NCI-H446 (cell line): ENCODE results near the gene HOOK2.
"Not testable (repeated sequence)": the region's sequence is repeated elsewhere in the genome, so short reads cannot be mapped to it uniquely, and the experiment has no call there.

Source experiments
- DNase-seq, 2 experiments: peaks; one replicate each; lab custom pipeline; 2025; lab: John Stamatoyannopoulos, UW

The HOOK2 gene

DNA sequence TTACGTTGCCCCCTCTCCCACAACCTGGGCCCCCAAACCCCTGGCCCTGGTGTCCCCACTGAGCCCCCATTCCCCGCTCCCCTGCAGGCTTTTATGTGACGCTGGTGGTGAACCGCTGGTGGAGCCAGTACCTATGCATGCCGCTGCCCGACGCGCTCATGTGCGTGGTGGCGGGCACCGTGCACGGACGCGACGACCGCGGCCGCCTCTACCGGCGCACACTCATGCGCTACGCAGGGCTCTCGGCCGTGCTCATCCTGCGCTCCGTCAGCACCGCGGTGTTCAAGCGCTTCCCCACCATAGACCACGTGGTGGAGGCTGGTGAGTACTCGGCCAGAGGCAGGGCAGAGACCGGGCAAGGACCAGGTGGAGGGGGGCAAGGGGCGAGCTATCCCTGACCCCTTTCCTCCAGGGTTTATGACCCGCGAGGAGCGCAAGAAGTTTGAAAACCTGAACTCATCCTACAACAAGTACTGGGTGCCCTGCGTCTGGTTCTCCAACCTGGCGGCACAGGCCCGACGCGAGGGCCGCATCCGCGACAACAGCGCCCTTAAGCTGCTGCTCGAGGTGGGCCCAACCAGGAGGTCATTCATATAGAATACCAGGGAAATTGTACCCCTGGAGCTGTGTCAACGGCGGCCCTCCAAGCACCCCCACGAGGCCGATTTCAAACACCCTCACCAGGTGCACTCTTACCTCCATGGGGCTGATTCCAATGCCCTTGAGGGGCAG lies 20.7 kb downstream of the HOOK2 start:
- no peak for DNase-seq

DNA sequence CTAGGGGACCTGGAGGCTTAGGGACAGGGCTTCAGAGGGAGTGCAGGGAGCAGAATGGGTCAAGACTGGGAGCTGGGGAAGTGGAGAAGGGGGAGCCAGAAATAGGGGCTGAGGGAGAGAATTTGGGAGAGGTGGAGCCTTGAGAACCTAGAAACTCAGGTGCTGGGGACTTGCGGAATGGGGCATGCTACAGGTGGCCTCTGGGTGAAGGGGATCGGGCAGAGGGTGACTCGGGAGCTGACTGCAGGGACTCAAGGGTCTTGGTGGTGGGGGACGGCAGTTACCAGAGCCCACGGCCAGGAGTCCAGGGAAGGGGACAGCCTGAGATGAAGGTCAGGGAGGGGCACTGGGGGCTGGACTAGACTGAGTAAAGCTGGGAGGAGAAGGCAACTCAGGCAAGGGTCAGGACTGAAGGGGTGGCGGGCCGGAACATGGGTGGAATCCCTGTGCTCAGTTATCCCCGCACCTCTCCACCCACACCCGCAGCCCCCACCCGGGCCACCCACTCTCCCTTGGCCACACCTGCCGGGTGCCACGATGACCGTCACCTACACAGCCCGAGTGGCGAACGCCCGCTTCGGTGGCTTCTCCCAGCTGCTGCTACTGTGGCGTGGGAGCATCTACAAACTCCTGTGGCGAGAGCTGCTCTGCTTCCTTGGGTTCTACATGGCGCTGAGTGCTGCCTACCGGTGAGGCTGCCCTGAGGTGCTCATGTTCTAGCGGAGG lies 23.1 kb downstream of the HOOK2 start:
- no peak for DNase-seq

DNA sequence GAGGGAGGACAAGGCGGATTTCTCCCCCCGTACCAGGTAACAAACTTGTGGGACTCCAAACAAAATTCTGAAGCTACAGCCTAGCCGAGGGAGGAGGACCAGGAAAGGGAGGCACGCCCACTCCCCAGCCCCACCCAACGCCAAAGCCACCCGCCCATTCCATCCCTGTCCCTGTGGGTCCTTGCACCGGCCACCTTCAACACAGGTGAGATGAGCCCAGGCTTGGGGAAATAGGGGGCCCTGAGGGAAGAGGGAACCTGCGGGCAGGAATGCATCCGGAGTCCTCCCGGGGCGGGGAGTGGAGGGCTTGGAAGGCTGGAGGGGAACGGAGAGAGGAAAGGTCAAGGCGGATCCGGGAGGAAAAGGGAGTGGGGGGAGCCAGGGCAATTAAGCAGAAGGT lies 23.7 kb downstream of the HOOK2 start, which contains the start of gene BEST2:
Gene BEST2, plus strand, starts transcription at position 157 of the 400 bp plus-strand sequence. CDS start 802 bp downstream, outside the sequence.
- DNase-seq, result no peak

DNA sequence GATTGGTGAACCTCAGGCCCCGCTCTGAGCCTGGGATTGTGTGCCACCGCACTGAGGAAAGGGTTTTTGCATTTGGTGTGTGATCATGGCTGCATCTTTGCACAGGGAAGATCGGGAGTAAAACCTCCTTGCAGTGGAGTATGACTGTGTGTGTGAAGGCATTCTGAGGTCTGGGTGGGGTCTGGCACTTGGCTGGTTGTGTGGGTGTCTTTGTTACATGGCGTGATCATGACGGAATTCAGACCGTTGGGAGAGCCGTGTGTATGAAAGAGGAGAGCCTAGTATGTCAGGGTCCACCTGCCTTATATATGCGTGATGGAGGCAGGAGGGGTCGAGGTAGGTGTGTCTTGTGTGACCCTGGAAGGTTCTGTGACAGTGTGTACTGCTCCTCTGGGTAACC lies 24.5 kb downstream of the HOOK2 start:
- no peak for DNase-seq

DNA sequence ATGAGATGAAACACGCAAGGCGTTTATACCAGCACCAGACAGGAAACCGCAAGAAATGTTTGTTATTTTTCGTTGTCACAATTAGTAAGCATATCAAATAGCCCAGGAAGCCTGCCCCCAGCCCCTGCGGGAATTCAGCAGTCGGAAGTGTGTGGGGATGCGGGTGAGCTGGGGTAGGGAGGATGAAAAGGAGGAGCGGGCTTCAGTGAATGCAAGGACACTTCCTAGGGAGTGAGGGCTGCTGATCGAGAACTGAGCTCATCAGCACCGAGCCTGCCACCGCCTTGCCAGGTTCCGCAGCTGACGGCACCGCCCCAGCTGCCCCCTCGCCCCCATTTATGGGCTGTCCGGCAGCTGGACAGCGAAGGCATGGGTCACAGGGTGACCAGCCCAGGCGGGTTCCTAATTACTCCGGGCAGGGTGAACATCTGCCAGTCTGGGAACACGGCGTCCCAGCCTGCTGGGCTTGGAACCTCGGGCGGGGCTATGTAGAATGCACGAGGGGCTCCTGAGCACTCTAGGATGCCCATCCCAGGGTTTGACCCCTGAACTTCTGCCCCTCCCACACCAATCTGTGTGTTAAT lies 25.3 kb downstream of the HOOK2 start:
- DNase-seq, result no peak

DNA sequence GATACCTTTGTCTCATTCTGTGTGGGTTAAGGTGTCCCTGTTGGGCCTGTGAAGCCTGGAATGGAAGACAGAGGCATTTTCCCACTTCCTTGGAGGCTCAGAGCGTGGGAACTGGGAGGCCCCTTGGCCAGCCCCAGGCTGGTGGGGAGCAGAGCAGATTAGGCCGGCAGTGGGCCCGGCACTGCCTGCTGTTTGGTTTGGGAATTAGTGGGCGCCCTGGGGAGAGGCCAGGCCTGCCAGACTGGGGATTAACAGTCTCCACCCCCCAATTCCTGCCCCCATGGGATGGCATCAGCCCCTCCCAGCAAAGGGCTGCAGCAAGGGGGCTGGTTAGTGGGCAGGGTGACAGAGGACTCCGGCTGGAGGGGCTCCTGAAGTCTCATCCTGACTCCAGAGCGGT lies 26.9 kb downstream of the HOOK2 start:
- no peak for DNase-seq

DNA sequence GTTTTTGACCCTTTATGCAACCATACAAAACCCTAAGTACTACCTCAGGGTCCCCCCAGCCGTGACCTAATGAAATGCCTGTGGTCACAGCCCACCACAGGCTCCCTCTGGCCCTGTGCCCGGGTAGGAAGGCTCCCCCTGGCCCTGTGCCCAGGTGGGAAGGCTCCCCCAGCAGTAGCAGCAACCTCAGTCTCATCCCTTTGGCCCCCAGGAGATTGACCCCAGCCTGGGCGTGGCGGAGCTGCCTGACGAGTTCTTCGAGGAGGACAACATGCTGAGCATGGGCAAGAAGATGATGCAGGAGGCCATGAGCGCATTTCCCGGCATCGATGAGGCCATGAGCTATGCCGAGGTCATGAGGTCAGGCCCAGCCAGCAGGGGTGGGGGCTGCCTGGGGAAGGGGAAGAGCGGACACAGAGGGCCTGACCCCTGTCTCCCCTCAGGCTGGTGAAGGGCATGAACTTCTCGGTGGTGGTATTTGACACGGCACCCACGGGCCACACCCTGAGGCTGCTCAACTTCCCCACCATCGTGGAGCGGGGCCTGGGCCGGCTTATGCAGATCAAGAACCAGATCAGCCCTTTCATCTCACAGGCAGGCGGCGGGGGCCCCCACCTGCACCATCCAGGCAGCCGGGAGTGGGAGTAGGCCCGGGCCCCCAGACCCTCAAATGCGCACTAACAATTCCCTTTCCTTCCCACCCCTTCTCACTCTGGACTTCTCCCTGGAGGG lies 30.0 kb downstream of the HOOK2 start:
- DNase-seq, result no peak

DNA sequence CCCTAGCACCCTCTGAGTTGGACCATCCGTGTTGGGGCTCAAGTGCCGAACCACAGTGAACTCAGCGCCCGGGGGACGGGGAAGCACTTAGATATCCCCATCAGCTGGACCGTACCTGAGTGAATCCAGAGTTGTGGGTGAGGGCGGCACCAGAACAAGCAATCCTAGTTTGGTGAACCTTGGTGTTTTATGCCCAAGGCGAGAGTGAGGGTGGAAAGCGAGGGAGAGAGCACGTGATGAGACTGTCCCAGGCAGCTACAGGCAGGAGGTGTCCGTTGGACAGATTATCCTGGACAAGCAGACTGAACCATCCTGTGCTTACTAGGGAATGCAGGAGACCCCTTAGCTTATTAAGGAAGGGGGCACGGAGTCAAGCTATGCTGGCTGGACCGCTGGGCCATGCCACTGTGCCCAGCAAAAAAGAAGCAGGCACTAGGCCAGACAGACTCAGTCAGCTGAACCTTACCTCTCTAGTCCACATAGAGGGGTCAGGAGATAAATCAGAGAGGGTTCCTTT lies 37.5 kb downstream of the HOOK2 start:
- no peak for DNase-seq

DNA sequence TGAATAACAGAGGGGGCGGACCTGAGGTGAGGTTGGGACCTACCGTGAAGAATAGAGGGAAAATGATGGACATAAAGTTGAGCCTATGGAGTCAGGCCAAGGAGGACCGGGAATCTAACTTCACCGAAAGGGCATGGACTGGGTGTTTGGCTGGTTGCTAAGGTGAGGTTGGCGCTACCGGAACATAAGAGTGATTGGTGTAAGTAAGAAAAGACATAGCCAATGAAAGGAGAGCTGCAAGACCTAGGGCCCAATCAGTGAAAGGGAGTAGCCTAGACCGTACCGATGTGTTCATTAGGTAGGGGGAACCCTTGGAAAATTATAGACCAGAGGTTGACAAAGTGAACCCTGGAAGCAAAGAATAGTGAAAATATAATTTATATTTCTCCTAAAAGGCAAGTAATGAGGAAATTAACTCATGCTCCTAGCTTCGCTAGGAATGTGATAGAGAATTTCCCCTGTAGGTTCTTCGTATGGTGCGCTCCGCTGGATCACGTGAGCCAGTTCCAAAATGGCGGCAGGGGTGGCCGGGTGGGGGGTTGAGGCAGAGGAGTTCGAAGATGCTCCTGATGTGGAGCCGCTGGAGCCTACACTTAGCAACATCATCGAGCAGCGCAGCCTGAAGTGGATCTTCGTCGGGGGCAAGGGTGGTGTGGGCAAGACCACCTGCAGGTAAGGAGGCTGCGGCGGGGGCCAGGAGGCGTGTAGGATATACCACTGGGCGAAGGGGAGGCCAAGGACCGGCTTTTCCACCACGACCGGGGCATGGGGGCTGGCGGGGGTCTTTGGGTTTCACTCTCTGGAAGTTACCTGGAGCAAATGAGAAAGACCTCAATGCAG lies 38.1 kb downstream of the HOOK2 start, which contains the start of gene GET3:
Gene GET3, plus strand, starts transcription at position 503 of the 840 bp plus-strand sequence. Its CDS starts 9 bp downstream, at position 512.
- peak; percentile 99 for DNase-seq

DNA sequence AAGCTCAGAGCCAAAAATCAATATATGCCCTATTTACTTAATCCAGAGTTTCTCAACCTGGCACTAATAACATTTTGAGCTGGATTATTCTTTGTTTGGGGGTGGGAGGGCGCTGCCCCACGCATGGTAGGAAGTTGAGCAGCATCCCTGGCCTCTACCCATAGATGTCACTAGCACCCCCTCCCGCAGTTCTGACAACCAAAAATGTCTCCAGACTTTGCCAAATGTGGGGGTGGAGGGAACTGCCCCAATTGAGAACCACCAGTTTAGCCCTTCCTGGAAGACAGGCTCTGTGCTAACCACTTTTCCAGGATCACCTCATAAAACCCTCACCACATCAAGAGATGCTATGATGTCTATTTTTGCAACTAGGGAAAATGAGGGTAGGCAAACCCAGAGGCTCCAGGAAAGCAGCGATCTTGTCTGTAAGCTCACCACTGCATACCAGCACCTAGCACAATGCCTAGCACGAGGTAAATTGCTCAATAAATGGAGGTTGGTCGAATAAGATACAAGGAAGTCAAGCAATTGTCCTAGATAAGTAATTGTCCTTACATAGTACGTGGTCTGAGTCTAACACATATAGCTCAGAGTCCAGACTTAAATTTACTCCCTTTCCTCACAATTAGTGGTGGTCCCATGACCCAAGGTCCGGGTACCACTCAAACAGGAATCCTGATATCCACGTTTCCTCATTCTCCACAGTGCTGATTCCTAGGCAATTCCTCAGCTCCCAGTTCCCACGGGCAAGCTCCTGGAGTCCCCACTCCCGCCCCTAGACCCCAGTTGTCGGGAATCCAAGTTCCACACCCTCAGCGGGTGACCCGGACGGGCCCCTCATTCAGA lies 41.8 kb downstream of the HOOK2 start:
- DNase-seq, result peak in 1 of 2 experiments; percentile 31

DNA sequence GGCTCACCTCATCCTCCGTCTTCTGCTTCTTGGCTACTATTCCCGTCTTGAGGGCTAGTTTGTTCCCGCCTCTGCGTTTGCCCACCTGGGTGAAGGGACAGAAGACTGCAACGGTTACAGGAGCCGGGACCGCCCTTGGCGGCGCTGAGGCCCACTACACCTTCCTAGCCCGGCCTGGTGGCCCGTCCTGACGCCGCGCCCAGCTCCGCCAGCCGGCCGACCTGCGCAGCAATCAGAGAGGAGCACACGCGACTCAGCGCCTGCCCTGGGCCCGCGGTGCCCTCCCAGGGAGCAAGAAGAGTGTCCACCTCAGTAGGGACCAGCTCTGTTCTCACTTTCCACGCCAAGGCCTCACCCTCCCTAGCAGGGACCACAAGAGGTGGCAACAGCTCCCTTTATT lies 44.0 kb downstream of the HOOK2 start:
- DNase-seq, result no peak

DNA sequence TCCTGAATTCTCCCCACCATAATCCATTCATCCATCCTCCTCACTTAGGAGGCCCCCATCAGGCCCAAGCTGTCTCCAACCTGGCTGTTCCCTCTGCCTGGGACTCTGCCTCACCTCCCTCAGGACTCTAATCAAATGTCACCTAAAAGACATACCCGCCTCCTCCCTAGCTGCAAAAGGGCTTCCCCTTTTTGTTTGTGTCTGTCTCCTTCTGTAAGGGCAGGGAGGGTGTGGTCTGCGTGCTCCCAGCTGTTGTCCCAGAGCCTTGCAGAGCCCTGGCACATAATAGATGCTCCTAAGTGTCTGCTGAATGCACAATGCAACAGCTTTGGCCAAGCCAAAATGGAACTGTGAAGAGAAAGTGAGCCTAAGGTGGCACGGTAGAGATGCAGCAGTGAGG lies 45.3 kb downstream of the HOOK2 start:
- DNase-seq, result no peak

DNA sequence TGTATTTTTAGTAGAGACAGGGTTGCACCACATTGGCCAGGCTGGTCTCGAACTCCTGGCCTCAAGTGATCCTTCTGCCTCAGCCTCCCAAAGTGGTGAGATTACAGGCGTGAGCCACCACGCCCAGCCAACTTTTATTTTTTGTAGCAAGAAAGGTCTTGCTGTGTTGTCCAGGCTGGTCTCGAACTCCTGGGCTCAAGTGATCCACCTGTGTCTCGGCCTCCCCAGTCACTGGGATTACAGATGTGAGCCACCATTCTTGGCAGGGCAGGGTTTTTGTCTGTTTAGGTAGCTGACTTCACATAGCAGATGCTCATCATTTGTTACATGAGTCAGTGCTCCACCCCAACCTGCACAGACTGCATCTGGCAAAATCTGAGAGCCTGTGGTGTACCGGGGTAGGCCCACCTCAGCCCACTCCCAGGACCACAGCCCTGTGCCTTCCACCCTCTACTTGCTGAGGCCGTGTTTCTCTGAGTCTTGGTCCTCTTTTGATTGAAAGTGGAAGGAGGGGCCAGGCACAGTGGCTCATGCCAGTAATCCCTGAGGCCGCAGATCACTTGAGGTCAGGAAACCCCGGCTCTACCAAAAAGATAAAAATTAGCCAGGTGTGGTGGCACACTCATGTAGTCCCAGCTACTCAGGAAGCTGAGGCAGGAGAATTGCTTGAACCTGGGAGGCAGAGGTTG lies 47.5 kb downstream of the HOOK2 start:
- no peak for DNase-seq

DNA sequence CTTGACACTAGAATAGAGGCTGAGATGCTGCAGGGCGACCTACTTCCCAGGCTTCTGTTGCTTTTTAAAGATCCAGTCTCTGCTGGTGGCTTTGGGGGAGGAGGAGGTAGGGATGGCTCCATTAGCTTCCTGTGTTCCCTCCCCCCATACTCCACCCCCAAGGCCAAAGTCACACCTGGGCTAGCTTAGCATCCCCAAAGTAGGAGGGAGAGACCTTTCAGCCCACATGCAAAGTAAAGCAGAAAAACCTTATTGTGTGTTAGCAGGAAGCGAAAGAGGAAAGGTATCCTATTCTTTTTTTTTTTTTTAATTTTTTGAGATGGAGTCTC lies 48.4 kb downstream of the HOOK2 start:
- DNase-seq, result no peak

DNA sequence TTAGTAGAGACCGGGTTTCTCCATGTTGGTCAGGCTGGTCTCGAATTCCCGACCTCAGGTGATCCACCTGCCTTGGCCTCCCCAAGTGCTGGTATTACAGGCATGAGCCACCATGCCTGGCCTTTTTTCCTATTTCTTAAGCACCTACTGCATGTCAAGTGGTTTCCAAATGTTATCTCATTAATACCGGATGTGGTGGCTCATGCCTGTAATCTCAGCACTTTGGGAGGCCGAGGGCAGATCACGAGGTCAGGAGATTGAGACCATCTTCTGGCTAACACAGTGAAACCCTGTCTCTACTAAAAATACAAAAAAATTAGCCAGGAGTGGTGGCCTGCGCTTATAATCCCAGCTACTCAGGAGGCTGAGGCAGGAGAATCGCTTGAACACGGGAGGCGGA lies 49.7 kb downstream of the HOOK2 start:
- not testable (repeated sequence) for DNase-seq

DNA sequence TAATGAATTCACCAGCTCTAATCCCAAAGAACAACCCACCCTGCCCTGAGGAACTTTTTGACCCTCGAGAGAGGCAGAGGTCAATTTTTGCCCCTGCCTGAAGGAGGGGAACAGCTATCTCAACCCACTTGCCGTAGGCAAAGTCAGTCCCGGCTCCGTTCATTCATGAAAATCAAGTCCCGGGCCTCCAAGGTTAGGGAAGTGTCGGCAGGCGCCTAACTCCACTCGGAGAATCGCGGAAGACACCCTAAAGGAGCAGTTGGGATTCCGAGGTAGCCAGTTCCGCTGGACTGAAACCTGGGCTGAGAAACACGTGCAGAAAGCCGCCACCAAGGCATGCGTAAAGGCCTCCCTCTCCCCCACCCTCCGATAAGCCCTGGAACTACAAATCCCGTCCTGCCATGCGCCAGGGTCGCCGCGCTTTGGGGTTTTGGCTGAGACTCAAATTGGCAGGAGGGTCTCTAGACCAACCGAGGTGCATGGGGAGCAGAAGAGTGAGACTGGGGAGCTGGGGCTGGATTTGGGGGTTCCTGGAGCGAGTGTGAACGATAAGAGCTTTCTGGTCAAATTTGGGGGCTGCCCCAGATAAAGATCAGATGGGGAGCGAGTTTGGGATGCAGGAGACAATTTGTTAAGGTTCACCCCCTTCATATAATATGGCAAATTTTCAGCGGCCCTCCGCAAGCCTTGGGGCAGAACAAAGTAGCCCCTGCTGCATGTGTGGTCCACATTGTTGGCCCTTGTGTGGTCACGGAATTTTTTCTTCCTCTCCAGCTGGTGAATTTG lies 51.5 kb downstream of the HOOK2 start, which contains the start of gene TNPO2:
Gene TNPO2, minus strand, starts transcription at position 292 of the 786 bp plus-strand sequence. CDS start 2,955 bp downstream, outside the sequence.
- DNase-seq, result peak; percentile 66 to 86

DNA sequence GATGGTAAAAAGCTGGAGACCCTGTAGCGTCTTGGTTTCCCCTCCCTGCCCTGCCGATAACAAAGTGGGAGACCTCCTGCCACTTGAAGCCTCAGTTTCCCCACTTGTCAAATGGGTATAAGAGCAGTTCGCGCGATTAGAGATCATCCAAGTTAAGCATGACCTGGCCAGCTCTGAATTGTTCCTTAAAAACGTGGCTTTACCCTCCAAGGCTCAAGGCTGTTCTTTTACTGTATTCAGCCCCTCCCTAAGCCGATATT lies 52.0 kb downstream of the HOOK2 start:
- DNase-seq, result no peak

DNA sequence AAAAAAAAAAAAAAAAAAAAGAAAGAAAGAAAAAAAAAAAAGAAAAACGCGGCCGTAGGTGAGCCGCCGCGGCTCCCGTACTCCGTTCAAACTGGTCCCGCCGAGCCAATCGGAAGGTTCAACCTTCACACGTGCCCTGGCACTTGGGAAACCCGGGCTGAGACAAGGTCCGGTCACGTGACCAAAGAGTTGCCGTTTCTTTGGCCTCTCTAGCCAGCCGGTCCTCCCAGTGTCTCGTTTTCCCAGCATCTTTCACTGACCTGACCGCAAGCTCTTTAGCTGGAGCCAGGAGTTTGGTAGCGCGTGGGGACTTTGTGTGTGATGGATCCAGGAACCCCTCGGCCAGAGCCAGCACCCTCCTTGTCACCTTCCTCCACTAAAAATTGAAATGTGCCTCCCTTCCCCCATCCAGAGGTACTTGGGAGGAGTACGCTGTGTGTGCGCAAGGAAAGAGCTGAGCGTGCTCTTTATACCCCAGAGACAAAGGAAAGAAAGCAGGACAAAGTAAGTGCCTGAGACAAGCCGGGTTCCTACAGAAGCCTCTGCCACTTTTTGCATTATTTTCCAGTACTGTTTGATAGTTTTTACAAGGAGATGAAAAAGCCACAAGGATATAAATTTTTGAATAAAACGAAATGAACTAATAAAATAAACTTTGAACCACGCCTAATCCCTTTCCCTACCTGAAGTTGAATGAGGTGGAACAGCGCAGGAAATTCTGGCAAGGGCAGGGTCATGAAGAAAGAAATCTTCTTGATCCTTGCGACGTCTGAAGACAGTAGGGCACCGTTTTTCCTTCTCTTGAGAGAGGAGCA lies 52.6 kb downstream of the HOOK2 start:
- peak; percentile 99 to 100 for DNase-seq
